SU-DHL-6 (cell line): ENCODE data around the gene MYRF.

ENCODE experiments used
- H2AFZ ChIP-seq: fragments of 200-600 bp; sonication (generic); 2 replicates; pipeline ENCODE4 v1.6.1; 2014; ENCODE audit warnings: low read depth, mild to moderate bottlenecking, moderate library complexity, mixed read lengths, antibody characterized with exemption, low read length; ENCODE audit not compliant: severe bottlenecking
- H3F3A ChIP-seq: fragments of 200-600 bp; shearing (Covaris generic); 2 replicates; pipeline ENCODE4 v1.6.0; 2016; ENCODE audit warnings: antibody characterized with exemption, mild to moderate bottlenecking; ENCODE audit not compliant: insufficient read depth
- H3K27ac ChIP-seq: fragments of 200-600 bp; sonication (generic); 2 replicates; pipeline ENCODE4 v1.5.1; 2016; ENCODE audit warnings: low read depth, mild to moderate bottlenecking, low read length, moderate library complexity, mixed read lengths
- H3K27me3 ChIP-seq: fragments of 200-600 bp; sonication (generic), shearing (Covaris generic); 2 replicates; pipeline ENCODE4 v1.6.0; 2014; ENCODE audit warnings: mild to moderate bottlenecking, low read length
- H3K36me3 ChIP-seq: fragments of 200-600 bp; sonication (generic); 2 replicates; pipeline ENCODE4 v1.6.1; 2014; ENCODE audit warnings: mild to moderate bottlenecking, low read length, mixed read lengths
- H3K4me2 ChIP-seq: fragments of 300-600, 200-600 bp; shearing (Covaris generic), sonication (generic); 2 replicates; pipeline ENCODE4 v1.6.0; 2014; ENCODE audit warnings: low read length, low read depth, mild to moderate bottlenecking; ENCODE audit not compliant: poor library complexity, severe bottlenecking
- H3K4me3 ChIP-seq: fragments of 200-600 bp; sonication (generic); 2 replicates; pipeline ENCODE4 v1.5.1; 2014; ENCODE audit warnings: antibody characterized with exemption, low read length, mild to moderate bottlenecking, mixed read lengths; ENCODE audit not compliant: insufficient read depth, poor library complexity, severe bottlenecking
- H3K79me2 ChIP-seq: fragments of 200-600 bp; sonication (generic); 2 replicates; pipeline ENCODE4 v1.6.1; 2014; ENCODE audit warnings: mild to moderate bottlenecking, low read length, moderate library complexity; ENCODE audit not compliant: insufficient read depth
- H3K9ac ChIP-seq: fragments of 200-600 bp; sonication (generic); 2 replicates; pipeline ENCODE4 v1.7.0; 2014; ENCODE audit warnings: mild to moderate bottlenecking, low read length
- H3K9me2 ChIP-seq: fragments of 200-600 bp; sonication (generic); replicated peaks from 2 replicates; pipeline ENCODE4 v1.6.1; 2014; ENCODE audit warnings: low read length; ENCODE audit not compliant: insufficient read depth
- H3K9me3 ChIP-seq: fragments of 200-600 bp; sonication (generic); 2 replicates; pipeline ENCODE4 v1.6.1; 2014; ENCODE audit warnings: low read length, mixed read lengths; ENCODE audit not compliant: insufficient read depth
- H4K20me1 ChIP-seq: fragments of 200-600 bp; sonication (generic); 2 replicates; pipeline ENCODE4 v1.6.1; 2014; ENCODE audit warnings: low read depth, mild to moderate bottlenecking, antibody characterized with exemption, low read length, moderate library complexity, mixed read lengths
- CTCF ChIP-seq: fragments of 200-600 bp; sonication (generic); IDR thresholded peaks from one replicate; pipeline ENCODE4 v1.5.1; 2017; ENCODE audit warnings: antibody characterized with exemption, mild to moderate bottlenecking, low read length, moderate library complexity; ENCODE audit not compliant: insufficient read depth, poor library complexity, severe bottlenecking
- EZH2phosphoT487 ChIP-seq: fragments of 200-600 bp; sonication (generic), shearing (Covaris generic); conservative IDR thresholded peaks from 2 replicates; pipeline ENCODE4 v1.6.1; 2018; ENCODE audit warnings: mild to moderate bottlenecking, antibody characterized with exemption, low read length, moderate library complexity, mixed read lengths

MYRF gene

GRCh38 chr11:61761440-61762222 is 9.2 kb downstream of the MYRF start:
- Histone ChIP-seq H3K4me2 (no peak overlapping the region), H3K79me2 (no peaks in the 10 kb centered on the region), H4K20me1 (no peaks in the 10 kb centered on the region), H3K9me2 (no peaks in the 10 kb centered on the region), H3K27me3 (no peaks in the 10 kb centered on the region), H2AFZ (no peak overlapping the region), H3F3A (no peaks in the 10 kb centered on the region), H3K27ac (no peak overlapping the region), H3K9me3 (no peaks in the 10 kb centered on the region), H3K9ac (no peak overlapping the region), H3K36me3 (no peaks in the 10 kb centered on the region), H3K4me3 (no peak overlapping the region)
- TF ChIP-seq EZH2phosphoT487 = no peak
- TF ChIP-seq CTCF = no peak

GRCh38 chr11:61762223-61762615 is 9.8 kb downstream of the MYRF start:
- Histone ChIP-seq H3K36me3 (no peaks in the 10 kb centered on the region), H3K4me3 (no peak overlapping the region), H3F3A (no peaks in the 10 kb centered on the region), H3K9me3 (no peaks in the 10 kb centered on the region), H3K9me2 (no peaks in the 10 kb centered on the region), H3K79me2 (no peaks in the 10 kb centered on the region), H4K20me1 (no peaks in the 10 kb centered on the region), H3K4me2 (no peak overlapping the region), H3K27me3 (no peaks in the 10 kb centered on the region), H3K27ac (no peak overlapping the region), H3K9ac (no peak overlapping the region), H2AFZ (no peak overlapping the region)
- TF ChIP-seq CTCF (no peak), EZH2phosphoT487 (no peak)

- no peaks in the 10 kb centered on the region for H3F3A ChIP-seq
- H2AFZ ChIP-seq = no peak overlapping the region
- no peak overlapping the region for H3K27ac ChIP-seq
- no peaks in the 10 kb centered on the region for H3K36me3 ChIP-seq
- no peak overlapping the region for H3K9ac ChIP-seq
- H3K79me2 ChIP-seq = no peaks in the 10 kb centered on the region
- no peaks in the 10 kb centered on the region for H3K9me3 ChIP-seq
- H3K4me3 ChIP-seq = no peak overlapping the region
- H3K4me2 ChIP-seq = no peak overlapping the region
- TF ChIP-seq EZH2phosphoT487 (no peak), CTCF (no peak)
- H4K20me1 ChIP-seq = no peaks in the 10 kb centered on the region
- no peaks in the 10 kb centered on the region for H3K9me2 ChIP-seq
- H3K27me3 ChIP-seq = no peaks in the 10 kb centered on the region
Measured at GRCh38 chr11:61762798-61763197, 10.4 kb downstream of the MYRF start.
